Calu3 (cell line): ENCODE data around the gene CYP3A5. TPM values are rescaled to one million over a fixed set of nuclear protein-coding genes. Genes with fewer than 3 reads are reported as not detected.

ENCODE experiments used
- BruUV-seq: library from RNA; stranded (reverse); fragments of 400-500 nt; replicated peaks from 2 replicates; lab custom pipeline; 2021; lab: Mats Ljungman, UMichigan
- CTCF ChIA-PET: fragments of 300-600 bp; sonication (Branson Sonifier 250); formaldehyde crosslinking; loops from one replicate; lab custom pipeline; 2022; ENCODE audit warnings: antibody characterized with exemption; lab: Charles Lee
- DNase-seq: peaks from one replicate; pipeline ENCODE4 v3.0.0; 2022
- H3K27ac Mint-ChIP-seq: one replicate; pipeline ENCODE4 v1.8.0; 2022; ENCODE audit warnings: mixed read lengths; ENCODE audit not compliant: unreplicated experiment
- H3K27me3 Mint-ChIP-seq: one replicate; pipeline ENCODE4 v1.8.0; 2022; ENCODE audit warnings: mixed read lengths; ENCODE audit not compliant: unreplicated experiment
- H3K36me3 Mint-ChIP-seq: one replicate; pipeline ENCODE4 v1.8.0; 2022; ENCODE audit warnings: mild to moderate bottlenecking, moderate library complexity, mixed read lengths; ENCODE audit not compliant: insufficient read depth, unreplicated experiment
- H3K4me1 Mint-ChIP-seq: one replicate; pipeline ENCODE4 v1.8.0; 2022; ENCODE audit warnings: mild to moderate bottlenecking, low read depth, mixed read lengths; ENCODE audit not compliant: unreplicated experiment
- H3K4me3 Mint-ChIP-seq: one replicate; pipeline ENCODE4 v1.8.0; 2022; ENCODE audit warnings: mild to moderate bottlenecking, low read depth, moderate library complexity, mixed read lengths; ENCODE audit not compliant: unreplicated experiment
- H3K9me3 Mint-ChIP-seq: one replicate; pipeline ENCODE4 v1.8.0; 2022; ENCODE audit warnings: low read depth, mixed read lengths; ENCODE audit not compliant: unreplicated experiment
- intact Hi-C: fragments of 100-400 bp; cut with micrococcal nuclease; formaldehyde crosslinking; loops from one replicate; pipeline ENCODE4 v1.10.0; 2022; ENCODE audit not compliant: unreplicated experiment
- total RNA-seq: library from RNA; stranded (reverse); gene quantifications from 2 replicates; pipeline ENCODE4 v1.2.3, GENCODE V29; 2022
- TF ChIP-seq, protein P1 (sequence below): fragments of 200-600 bp; IDR thresholded peaks from one replicate; pipeline ENCODE4 v1.8.0; 2022; ENCODE audit warnings: antibody characterized with exemption; ENCODE audit not compliant: unreplicated experiment

CYP3A5 gene
- total RNA-seq, 1 experiment from 2014 or later, result 44.9 TPM

DNA sequence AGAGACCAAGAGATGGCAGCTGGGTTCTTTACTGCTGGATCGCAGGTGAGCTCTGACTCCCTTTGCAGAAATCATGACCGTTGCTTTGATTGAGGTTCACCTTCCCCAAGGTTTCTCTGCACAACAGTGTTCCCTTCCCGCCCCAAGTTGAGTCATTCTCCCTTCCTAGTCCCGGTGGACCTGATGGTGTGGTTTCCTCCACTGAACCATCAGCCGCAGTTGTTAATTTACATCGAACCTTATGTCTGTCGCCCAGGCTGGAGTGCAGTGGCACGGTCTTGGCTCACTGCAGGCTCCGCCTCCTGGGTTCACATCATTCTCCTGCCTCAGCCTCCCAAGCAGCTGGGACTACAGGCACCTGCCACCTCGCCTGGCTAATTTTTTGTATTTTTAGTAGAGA lies 57.2 kb downstream of the CYP3A5 start:
- H3K27ac Mint-ChIP-seq, result no peak overlapping the region
- intact Hi-C loops, result no loop called here
- no peak overlapping the region for H3K4me3 Mint-ChIP-seq
- no TSS peak for BruUV-seq
- peaks cover 25% of the 10 kb centered on the region for H3K36me3 Mint-ChIP-seq
- CTCF ChIA-PET, result no interaction called here
- H3K9me3 Mint-ChIP-seq, result no peaks in the 10 kb centered on the region
- TF ChIP-seq, protein P1, sequence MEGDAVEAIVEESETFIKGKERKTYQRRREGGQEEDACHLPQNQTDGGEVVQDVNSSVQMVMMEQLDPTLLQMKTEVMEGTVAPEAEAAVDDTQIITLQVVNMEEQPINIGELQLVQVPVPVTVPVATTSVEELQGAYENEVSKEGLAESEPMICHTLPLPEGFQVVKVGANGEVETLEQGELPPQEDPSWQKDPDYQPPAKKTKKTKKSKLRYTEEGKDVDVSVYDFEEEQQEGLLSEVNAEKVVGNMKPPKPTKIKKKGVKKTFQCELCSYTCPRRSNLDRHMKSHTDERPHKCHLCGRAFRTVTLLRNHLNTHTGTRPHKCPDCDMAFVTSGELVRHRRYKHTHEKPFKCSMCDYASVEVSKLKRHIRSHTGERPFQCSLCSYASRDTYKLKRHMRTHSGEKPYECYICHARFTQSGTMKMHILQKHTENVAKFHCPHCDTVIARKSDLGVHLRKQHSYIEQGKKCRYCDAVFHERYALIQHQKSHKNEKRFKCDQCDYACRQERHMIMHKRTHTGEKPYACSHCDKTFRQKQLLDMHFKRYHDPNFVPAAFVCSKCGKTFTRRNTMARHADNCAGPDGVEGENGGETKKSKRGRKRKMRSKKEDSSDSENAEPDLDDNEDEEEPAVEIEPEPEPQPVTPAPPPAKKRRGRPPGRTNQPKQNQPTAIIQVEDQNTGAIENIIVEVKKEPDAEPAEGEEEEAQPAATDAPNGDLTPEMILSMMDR, result no peak
- H3K27me3 Mint-ChIP-seq, result no peaks in the 10 kb centered on the region
- DNase-seq, result no peak
- peaks cover 18% of the 10 kb centered on the region for H3K4me1 Mint-ChIP-seq

DNA sequence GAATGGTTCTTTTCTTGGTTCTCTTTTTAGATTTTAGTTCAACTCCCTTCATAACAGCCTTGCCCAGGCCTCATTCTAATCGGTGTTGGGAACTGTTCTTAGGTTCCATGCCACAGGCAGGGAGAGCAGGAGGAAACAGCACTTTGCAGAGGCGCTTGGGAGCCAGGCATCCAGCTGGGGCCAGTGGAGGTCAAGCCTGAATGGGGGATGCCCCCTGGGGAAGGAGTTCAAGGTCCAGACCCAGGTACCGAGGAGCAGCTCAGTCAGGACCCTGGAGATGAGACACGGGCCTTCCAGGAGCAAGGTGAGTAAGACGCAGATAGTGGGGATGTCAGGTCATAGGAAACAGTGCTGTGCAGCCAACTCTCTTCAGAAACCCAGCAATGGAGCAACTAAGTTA lies 58.5 kb downstream of the CYP3A5 start:
- Mint-ChIP-seq H3K4me1 (peaks cover 24% of the 10 kb centered on the region), H3K4me3 (no peak overlapping the region), H3K9me3 (no peaks in the 10 kb centered on the region), H3K27ac (no peak overlapping the region), H3K36me3 (peaks cover 38% of the 10 kb centered on the region), H3K27me3 (no peaks in the 10 kb centered on the region)
- DNase-seq, result no peak
- TF ChIP-seq, protein P1, result no peak
- intact Hi-C loops, result no loop called here
- CTCF ChIA-PET, result no interaction called here
- no TSS peak for BruUV-seq

DNA sequence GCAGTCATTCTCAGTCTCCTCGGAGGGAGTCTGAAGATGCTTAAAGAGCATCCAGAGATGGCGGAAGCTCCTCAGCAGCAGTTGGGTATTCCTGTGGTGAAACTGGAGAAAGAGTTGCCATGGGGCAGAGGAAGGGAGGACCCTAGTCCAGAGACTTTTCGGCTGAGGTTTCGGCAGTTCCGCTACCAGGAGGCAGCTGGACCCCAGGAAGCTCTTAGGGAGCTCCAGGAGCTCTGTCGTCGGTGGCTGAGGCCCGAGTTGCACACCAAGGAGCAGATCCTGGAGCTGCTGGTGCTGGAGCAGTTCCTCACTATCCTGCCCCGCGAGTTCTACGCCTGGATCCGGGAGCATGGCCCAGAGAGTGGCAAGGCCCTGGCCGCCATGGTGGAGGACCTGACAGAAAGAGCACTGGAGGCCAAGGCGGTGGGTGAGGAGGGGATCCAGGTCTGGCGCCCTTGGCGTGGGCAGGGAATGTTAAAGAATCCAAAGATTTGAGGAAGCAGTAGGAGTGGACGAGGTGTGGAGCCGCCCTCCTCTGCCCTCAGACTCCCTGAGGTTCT lies 60.1 kb downstream of the CYP3A5 start:
- TF ChIP-seq, protein P1, result no peak
- H3K9me3 Mint-ChIP-seq, result no peaks in the 10 kb centered on the region
- H3K4me3 Mint-ChIP-seq, result no peak overlapping the region
- peaks cover 41% of the 10 kb centered on the region for H3K36me3 Mint-ChIP-seq
- no peaks in the 10 kb centered on the region for H3K27me3 Mint-ChIP-seq
- intact Hi-C loops, result loop anchor here (10.0 kb wide), 1 partner anchor 125 kb away; no protein-coding TSS in a partner anchor
- no peak for DNase-seq
- no peak overlapping the region for H3K27ac Mint-ChIP-seq
- peaks cover 33% of the 10 kb centered on the region for H3K4me1 Mint-ChIP-seq
- TSS peak; percentile 23 for BruUV-seq
- CTCF ChIA-PET, result no interaction called here

DNA sequence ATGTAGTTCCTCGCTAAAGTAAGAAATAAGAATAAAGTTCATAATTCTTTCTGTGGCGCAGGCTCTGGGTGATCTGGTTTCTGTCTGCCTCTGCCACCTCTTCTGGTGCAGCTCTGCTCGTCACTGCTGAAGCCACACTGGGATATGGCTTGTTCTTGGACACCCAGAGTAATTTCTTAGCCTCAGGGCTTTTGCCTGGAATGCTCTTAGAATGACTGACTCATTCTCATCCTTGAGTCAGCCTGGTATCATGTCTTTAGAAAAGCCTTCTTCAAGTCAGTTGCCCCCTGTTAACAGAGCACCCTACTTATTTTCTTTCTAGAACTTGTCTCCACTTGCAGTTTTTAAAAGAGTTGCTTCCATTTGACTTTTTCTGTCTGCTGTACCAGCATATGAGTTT lies 61.1 kb downstream of the CYP3A5 start:
- DNase-seq, result no peak
- H3K9me3 Mint-ChIP-seq, result no peaks in the 10 kb centered on the region
- no TSS peak for BruUV-seq
- CTCF ChIA-PET, result no interaction called here
- no peak overlapping the region for H3K4me3 Mint-ChIP-seq
- H3K4me1 Mint-ChIP-seq, result peaks cover 33% of the 10 kb centered on the region
- TF ChIP-seq, protein P1, result no peak
- H3K36me3 Mint-ChIP-seq, result peaks cover 41% of the 10 kb centered on the region
- intact Hi-C loops, result loop anchor here (10.0 kb wide), 1 partner anchor 124 kb away; no protein-coding TSS in a partner anchor
- H3K27ac Mint-ChIP-seq, result no peak overlapping the region
- no peaks in the 10 kb centered on the region for H3K27me3 Mint-ChIP-seq
